Mesothelial cell of epicardium (in vitro differentiated cells): ENCODE results near the gene GSS. TPM values are rescaled to one million over a fixed set of nuclear protein-coding genes. Genes with fewer than 3 reads are reported as not detected.

Source experiments
- DNase-seq, 2 experiments: peaks; one replicate each; pipeline ENCODE4 v3.0.0; 2021; ENCODE audit warnings: low spot score in 2 of 2; ENCODE audit not compliant: unreplicated experiment in 2 of 2
- H3K27ac Mint-ChIP-seq: 2 replicates; pipeline ENCODE4 v1.8.0; 2021; ENCODE audit warnings: mixed read lengths
- H3K27me3 Mint-ChIP-seq: 2 replicates; pipeline ENCODE4 v1.8.0; 2021; ENCODE audit warnings: low read depth, mixed read lengths
- H3K36me3 Mint-ChIP-seq: 2 replicates; pipeline ENCODE4 v1.8.0; 2021; ENCODE audit warnings: mixed read lengths
- H3K4me1 Mint-ChIP-seq: 2 replicates; pipeline ENCODE4 v1.8.0; 2021; ENCODE audit warnings: mixed read lengths
- H3K4me3 Mint-ChIP-seq: 2 replicates; pipeline ENCODE4 v1.8.0; 2021; ENCODE audit warnings: mild to moderate bottlenecking, moderate library complexity, mixed read lengths
- H3K9me3 Mint-ChIP-seq: 2 replicates; pipeline ENCODE4 v1.8.0; 2021; ENCODE audit warnings: mixed read lengths
- CTCF ChIP-seq: fragments of 200-600 bp; sonication (generic); IDR thresholded peaks from one replicate; pipeline ENCODE4 v1.5.0; 2021; ENCODE audit warnings: antibody characterized with exemption; ENCODE audit not compliant: unreplicated experiment
- total RNA-seq: library from RNA; stranded (reverse); gene quantifications from 3 replicates; pipeline ENCODE4 v1.2.1, GENCODE V29; 2021

The GSS gene
- total RNA-seq, 1 donor from 2014 or later = 54.8 TPM

DNA sequence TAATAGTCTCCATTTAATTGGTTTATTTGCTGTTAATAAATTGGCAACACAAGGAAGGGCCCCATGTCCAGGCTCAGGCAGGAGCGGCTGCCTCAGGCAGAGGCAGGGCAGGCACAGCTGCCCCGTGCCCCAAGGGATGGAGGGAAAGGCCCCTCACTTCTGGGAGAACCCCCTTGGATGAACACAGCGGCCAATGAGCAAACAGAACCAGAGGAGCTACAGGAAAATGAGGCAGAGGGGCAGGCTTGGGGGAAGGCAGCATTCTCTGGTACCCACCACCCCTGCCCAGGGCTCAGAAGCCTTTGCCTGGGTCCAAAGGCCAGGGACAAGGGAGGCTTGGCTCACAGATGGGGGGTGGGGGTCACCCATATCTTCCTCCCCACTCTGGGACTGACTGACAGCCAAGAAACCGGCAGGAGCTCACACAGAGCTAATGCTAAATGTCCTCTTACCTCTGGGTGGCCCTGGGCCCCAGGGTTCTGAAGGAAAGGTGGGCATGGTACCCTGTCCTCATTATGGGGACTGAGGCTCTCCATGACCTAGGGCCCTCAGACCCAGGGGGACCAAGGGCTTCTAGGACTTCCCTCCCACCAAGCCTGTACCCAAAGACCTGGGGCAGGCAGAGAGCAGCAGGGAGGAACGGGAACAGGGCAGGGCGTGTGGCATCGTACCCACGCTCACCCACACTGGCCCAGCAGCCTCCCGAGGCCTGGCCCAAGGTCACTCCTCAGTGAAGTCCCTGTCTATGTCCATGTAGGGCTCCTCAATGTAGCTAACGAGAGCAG, 47.0 kb upstream of the GSS start:
- Mint-ChIP-seq H3K4me3 (no peak overlapping the region), H3K36me3 (peaks cover 28% of the 10 kb centered on the region), H3K27me3 (no peaks in the 10 kb centered on the region), H3K9me3 (no peaks in the 10 kb centered on the region), H3K4me1 (no peaks in the 10 kb centered on the region), H3K27ac (no peak overlapping the region)
- no peak for DNase-seq
- no peak for TF ChIP-seq CTCF

GRCh38 chr20:35001596-35002362, 46.2 kb upstream of the GSS start:
- TF ChIP-seq CTCF = no peak
- Mint-ChIP-seq H3K27me3 (no peaks in the 10 kb centered on the region), H3K36me3 (peaks cover 28% of the 10 kb centered on the region), H3K4me3 (no peak overlapping the region), H3K4me1 (no peaks in the 10 kb centered on the region), H3K27ac (no peak overlapping the region), H3K9me3 (no peaks in the 10 kb centered on the region)
- DNase-seq = no peak

GRCh38 chr20:35000922-35001595, 45.5 kb upstream of the GSS start:
- Mint-ChIP-seq H3K36me3 (peaks cover 28% of the 10 kb centered on the region), H3K27ac (no peak overlapping the region)

DNA sequence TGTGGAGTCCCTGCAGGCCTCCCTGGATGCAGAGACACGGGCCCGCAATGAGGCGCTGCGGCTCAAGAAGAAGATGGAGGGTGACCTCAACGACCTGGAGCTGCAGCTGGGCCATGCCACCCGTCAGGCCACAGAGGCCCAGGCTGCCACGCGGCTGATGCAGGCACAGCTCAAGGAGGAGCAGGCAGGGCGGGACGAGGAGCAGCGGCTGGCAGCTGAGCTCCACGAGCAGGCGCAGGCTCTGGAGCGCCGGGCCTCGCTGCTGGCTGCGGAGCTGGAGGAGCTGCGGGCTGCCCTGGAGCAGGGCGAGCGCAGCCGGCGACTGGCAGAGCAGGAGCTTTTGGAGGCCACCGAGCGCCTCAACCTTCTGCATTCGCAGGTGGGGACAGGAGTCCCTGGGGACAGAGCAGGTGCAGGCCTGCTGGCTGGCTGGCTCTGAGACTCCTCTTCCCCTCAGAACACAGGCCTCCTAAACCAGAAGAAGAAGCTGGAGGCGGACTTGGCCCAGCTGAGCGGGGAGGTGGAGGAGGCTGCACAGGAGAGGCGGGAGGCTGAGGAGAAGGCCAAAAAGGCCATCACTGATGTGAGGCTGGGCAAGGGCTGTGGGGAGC, 44.8 kb upstream of the GSS start:
- Mint-ChIP-seq H3K27me3 (no peaks in the 10 kb centered on the region), H3K4me3 (no peak overlapping the region), H3K4me1 (no peaks in the 10 kb centered on the region), H3K9me3 (no peaks in the 10 kb centered on the region), H3K36me3 (peaks cover 30% of the 10 kb centered on the region), H3K27ac (no peak overlapping the region)
- no peak for DNase-seq
- no peak for TF ChIP-seq CTCF

More at GRCh38 chr20:35000922-35001595, 45.5 kb upstream of the GSS start:
- no peak overlapping the region for H3K4me3 Mint-ChIP-seq
- no peak for TF ChIP-seq CTCF
- H3K27me3 Mint-ChIP-seq = no peaks in the 10 kb centered on the region
- H3K9me3 Mint-ChIP-seq = no peaks in the 10 kb centered on the region
- H3K4me1 Mint-ChIP-seq = no peaks in the 10 kb centered on the region
- DNase-seq = no peak

DNA sequence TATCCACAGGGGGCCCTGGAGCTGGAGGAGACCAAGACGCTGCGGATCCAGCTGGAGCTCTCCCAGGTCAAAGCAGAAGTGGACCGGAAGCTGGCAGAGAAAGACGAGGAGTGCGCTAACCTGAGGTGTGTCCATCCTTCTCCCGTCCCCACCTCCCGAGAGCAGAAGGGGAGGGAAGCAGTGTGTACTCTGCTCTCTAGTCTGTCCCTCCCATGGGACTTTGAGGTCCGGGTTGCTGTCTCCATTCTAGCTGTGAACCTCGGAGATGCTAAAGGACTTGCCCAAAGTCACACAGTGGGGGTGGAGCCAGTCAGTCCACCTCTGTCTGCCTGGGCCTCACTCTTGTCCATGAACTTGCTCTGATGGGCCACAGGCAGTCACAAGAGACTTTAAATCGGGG, 44.2 kb upstream of the GSS start:
- H3K4me3 Mint-ChIP-seq = no peak overlapping the region
- H3K27ac Mint-ChIP-seq = no peak overlapping the region
- H3K36me3 Mint-ChIP-seq = peaks cover 30% of the 10 kb centered on the region
- DNase-seq = no peak
- no peaks in the 10 kb centered on the region for H3K9me3 Mint-ChIP-seq
- no peaks in the 10 kb centered on the region for H3K4me1 Mint-ChIP-seq
- TF ChIP-seq CTCF = no peak
- no peaks in the 10 kb centered on the region for H3K27me3 Mint-ChIP-seq
